ENCODE results near the gene MPLKIP.

DNA sequence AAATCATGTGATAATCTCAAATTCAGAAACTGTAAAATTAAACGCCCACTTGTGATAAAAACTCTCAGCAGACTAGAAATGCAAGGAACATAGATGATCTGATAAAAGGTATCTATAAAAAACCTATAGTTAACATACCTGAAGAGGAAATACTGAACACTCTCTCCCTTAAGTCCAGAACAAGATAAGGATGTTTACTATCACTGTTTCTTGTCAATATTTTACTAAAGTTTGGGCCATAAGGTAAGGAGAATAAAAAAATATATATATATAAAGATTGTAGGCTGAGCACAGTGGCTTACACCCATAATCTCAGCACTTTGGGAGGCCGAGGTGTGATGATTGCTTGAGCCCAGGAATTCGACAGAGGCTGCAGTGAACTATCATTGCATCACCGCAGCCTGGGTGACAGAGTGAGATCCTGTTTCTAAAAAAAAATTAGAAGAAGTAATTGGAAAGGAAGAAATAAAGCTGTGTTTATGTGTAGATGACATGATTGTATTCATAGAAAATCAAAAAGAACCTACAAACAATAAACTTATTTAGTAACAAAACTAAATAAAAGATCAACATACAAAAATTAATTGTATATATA, 28.4 kb downstream of the MPLKIP start:
- TF ChIP-seq, protein P1, sequence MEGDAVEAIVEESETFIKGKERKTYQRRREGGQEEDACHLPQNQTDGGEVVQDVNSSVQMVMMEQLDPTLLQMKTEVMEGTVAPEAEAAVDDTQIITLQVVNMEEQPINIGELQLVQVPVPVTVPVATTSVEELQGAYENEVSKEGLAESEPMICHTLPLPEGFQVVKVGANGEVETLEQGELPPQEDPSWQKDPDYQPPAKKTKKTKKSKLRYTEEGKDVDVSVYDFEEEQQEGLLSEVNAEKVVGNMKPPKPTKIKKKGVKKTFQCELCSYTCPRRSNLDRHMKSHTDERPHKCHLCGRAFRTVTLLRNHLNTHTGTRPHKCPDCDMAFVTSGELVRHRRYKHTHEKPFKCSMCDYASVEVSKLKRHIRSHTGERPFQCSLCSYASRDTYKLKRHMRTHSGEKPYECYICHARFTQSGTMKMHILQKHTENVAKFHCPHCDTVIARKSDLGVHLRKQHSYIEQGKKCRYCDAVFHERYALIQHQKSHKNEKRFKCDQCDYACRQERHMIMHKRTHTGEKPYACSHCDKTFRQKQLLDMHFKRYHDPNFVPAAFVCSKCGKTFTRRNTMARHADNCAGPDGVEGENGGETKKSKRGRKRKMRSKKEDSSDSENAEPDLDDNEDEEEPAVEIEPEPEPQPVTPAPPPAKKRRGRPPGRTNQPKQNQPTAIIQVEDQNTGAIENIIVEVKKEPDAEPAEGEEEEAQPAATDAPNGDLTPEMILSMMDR (IDR thresholded peaks at IDR 0.05 in 2 of 3, conservative IDR thresholded peaks at IDR 0.05 in 1 of 3; ENCODE audit: borderline replicate concordance in 1 of 3, insufficient read depth in 1 of 3, low read depth in 2 of 3, low read length in 2 of 3) = no peak
- TF ChIP-seq, protein P2, sequence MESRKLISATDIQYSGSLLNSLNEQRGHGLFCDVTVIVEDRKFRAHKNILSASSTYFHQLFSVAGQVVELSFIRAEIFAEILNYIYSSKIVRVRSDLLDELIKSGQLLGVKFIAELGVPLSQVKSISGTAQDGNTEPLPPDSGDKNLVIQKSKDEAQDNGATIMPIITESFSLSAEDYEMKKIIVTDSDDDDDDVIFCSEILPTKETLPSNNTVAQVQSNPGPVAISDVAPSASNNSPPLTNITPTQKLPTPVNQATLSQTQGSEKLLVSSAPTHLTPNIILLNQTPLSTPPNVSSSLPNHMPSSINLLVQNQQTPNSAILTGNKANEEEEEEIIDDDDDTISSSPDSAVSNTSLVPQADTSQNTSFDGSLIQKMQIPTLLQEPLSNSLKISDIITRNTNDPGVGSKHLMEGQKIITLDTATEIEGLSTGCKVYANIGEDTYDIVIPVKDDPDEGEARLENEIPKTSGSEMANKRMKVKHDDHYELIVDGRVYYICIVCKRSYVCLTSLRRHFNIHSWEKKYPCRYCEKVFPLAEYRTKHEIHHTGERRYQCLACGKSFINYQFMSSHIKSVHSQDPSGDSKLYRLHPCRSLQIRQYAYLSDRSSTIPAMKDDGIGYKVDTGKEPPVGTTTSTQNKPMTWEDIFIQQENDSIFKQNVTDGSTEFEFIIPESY (IDR thresholded peaks at IDR 0.05; ENCODE audit: extremely low read depth, insufficient replicate concordance, low read length) = no peak
- TF ChIP-seq POLR2AphosphoS5 (IDR thresholded peaks at IDR 0.05; ENCODE audit: low read depth, low read length) (no peak), TCF7L2 (IDR thresholded peaks at IDR 0.05; ENCODE audit: borderline replicate concordance, extremely low read depth, insufficient read depth, insufficient read length) (no peak), EZH2 (IDR thresholded peaks at IDR 0.05) (no peak), CBX3 (IDR thresholded peaks at IDR 0.05; ENCODE audit: low read depth) (no peak), SRF (IDR thresholded peaks at IDR 0.05; ENCODE audit: low read depth) (no peak), JUND (IDR thresholded peaks at IDR 0.05) (no peak), CEBPB (IDR thresholded peaks at IDR 0.05; ENCODE audit: low read depth) (no peak), RAD21 (IDR thresholded peaks at IDR 0.05; ENCODE audit: low read depth) (no peak), POLR2A (IDR thresholded peaks at IDR 0.05; ENCODE audit: borderline replicate concordance, extremely low read depth, insufficient read depth, insufficient read length) (no peak)
- TF ChIP-seq, protein P3, sequence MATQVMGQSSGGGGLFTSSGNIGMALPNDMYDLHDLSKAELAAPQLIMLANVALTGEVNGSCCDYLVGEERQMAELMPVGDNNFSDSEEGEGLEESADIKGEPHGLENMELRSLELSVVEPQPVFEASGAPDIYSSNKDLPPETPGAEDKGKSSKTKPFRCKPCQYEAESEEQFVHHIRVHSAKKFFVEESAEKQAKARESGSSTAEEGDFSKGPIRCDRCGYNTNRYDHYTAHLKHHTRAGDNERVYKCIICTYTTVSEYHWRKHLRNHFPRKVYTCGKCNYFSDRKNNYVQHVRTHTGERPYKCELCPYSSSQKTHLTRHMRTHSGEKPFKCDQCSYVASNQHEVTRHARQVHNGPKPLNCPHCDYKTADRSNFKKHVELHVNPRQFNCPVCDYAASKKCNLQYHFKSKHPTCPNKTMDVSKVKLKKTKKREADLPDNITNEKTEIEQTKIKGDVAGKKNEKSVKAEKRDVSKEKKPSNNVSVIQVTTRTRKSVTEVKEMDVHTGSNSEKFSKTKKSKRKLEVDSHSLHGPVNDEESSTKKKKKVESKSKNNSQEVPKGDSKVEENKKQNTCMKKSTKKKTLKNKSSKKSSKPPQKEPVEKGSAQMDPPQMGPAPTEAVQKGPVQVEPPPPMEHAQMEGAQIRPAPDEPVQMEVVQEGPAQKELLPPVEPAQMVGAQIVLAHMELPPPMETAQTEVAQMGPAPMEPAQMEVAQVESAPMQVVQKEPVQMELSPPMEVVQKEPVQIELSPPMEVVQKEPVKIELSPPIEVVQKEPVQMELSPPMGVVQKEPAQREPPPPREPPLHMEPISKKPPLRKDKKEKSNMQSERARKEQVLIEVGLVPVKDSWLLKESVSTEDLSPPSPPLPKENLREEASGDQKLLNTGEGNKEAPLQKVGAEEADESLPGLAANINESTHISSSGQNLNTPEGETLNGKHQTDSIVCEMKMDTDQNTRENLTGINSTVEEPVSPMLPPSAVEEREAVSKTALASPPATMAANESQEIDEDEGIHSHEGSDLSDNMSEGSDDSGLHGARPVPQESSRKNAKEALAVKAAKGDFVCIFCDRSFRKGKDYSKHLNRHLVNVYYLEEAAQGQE (IDR thresholded peaks at IDR 0.05; ENCODE audit: low read depth) = no peak
- TF ChIP-seq, protein P4, sequence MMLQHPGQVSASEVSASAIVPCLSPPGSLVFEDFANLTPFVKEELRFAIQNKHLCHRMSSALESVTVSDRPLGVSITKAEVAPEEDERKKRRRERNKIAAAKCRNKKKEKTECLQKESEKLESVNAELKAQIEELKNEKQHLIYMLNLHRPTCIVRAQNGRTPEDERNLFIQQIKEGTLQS (IDR thresholded peaks at IDR 0.05) = no peak

Data from HCT116 (cell line).